GM15510 (cell line): Measurements from ENCODE around the gene KRTAP12-1.

Experiments
- POLR2A ChIP-seq: IDR thresholded peaks from 3 replicates; pipeline ENCODE4 v1.6.1; 2011; ENCODE audit warnings: borderline replicate concordance; ENCODE audit not compliant: insufficient read length; ENCODE audit errors: extremely low read depth

Gene KRTAP12-1

DNA sequence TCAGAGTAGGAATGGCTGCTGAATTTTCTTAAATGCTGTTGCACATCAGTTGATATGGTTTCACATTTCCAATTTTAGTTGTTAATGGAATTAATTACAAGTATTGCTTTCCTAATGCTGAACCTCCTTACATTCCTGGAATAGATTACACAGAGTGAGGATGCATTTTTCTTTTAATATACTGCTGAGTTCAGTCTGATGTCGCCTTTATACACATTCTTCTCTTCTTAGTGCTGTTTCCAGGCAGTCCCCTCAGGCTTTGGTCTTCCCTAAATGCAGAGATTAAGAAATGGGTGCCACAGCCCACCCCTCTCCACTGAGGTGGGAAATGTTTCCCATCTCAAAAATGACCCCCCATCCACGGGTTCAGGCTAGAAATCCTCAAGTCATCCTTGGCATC is 36.1 kb upstream of the KRTAP12-1 start:
- no peak for TF ChIP-seq POLR2A

DNA sequence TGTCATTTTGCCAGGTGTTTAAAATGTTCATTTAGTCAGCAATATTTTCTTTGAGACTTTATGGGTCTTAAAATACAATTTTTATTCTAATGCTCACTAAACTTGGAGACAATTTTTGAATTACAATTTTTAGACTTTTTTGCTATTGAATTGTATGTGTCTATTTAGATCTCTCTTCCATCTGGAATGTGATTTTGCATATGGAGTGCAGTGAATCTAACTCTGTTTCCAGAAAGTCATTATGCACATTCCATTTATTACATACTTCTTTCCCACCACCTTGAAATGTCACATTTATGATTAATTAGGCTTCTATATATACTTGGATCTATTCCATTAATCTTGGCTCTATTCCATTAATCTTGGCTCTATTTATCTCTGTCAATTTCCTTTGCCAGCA is 35.0 kb upstream of the KRTAP12-1 start:
- TF ChIP-seq POLR2A, result no peak

DNA sequence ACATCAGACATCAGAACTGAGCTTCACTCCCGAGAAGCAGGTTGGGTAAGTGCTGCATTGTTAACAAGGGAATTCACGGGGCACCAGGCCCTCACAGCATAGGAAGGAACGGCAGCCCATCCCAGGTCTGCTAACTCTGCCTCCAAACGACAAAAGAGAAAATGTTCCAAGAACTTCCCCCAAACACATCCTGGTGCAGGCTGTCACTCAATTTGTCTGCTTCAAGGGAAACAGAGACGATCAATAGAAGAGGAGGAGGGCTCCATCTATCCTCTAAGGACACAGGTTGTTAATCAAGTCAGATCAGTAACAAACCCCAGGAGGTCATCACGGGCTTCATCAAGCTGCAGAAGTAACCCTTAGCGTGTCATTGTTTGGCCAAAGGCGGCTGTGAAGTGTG is 32.9 kb upstream of the KRTAP12-1 start:
- TF ChIP-seq POLR2A, result no peak

DNA sequence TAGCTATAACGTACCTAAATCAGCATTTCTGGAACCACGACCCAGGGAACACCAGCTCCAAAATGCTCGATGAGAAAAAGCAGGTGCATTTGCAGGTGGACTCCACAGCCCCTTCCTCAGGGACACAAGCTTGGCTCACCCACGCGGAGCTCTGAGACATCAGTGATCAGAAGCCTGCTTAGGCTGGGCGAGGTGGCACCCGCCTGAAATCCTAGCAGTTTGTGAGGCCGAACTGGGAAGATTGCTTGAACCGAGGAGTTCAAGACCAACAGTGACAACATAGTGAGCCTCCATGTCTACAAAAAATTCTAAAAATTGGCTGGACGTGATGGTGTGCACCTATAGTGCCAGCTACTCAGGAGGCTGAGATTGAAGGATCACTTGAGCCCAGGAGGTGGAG is 31.9 kb upstream of the KRTAP12-1 start:
- no peak for TF ChIP-seq POLR2A

DNA sequence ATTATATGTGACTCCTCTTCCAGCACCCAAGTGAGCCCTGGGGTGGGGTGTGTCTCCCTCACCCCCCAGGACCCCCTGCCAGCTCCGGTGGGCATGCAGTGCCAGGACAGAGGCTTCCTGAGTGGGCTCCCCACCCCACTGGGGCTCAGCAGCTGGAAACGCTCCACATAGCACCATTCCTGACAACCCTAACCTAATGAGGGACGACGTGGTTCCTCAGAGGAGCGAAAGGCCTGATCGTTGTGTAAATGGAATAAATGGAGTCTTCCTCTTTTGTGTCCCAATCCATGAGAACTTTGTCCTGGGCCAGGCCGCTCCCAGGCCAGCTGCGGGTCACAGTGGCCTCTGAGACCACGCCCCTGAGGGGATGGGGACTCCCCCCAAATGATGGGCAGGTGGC is 31.2 kb upstream of the KRTAP12-1 start:
- no peak for TF ChIP-seq POLR2A

DNA sequence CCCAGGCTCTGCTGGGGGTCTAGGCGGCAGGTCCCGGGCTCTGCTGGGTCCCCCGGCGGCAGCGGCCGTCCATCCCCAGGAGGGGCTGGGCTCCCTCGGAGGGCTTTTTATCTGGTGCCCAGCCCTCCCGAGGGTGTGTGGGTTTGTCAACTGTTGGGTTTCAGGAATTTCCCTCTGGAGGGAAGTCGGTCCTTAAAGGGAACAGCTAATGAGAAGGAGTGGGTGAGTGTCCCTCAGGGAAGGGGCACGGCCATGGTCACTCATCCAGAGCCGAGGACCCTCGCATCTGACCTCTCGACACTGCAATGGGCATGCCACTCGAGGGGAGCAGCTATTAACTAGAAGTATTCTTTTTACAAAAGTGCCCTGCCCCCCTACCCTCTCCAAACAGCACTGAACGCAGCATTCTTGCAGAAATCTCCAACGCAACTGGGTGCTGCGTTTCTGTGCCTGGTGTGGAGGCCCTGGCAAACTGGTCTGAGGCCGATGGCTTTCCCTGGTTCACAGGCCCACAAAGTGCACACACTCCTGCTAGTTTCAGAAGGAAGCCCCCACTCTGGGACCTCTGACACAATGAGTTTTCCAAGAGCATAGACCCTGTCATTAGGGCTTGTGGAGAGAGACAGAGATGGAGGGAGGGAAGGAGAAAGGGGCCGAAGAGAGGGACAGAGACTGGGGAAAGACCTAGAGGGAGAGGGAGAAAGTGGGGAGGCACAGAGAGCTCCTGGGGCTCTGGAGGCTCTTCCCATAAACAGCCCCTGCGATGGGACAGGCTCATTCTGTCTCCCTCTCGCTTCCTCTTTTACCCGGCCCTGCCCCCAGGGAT is 30.5 kb upstream of the KRTAP12-1 start:
- TF ChIP-seq POLR2A, result no peak

DNA sequence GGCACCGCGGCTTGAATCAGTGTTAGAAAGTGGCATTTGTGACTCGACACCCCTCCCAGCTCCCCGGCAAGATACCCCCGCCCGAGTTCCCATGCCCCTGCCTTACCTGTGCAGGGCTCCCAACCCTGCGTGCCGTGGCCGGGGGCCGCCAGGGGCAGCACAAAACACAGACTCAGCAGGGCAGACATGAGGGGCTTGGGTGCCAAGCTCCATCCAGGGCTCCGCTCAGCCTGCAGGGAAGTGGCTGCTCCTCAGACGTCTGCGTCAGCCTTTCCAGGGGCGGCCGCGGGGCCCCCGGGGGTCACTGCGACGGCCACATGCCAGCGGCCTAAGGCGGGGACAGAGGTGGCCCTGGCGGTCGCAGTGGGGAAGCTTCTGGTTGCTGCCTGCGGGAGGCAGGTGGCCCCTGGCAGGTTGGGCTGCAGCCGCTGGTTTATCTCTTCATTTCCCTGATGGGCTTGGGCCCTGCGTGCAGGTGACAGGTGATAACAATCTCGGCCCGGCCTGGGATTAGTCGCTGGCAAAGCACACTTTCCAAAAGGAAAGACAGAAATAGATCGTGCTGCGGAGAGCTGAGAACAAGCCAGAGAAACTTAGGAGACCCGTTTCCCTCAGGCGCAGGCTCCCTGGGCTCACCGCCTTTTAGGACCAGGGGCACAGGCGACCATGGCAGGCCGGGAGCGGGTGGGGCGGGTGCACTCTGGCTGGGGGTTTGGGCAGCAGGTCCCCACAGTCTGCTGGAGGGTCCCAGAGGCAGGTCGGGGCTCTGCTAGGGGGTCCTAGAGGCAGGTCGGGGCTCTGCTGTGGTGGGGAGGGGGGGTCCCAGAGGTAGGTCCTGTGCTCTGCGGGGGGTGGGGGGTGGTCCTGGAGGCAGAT is 29.6 kb upstream of the KRTAP12-1 start, which contains the start of gene TSPEAR:
Gene TSPEAR (minus strand): TSS at position 246 of the 876 bp plus-strand sequence. CDS start 58 bp downstream, at position 188.
- no peak for TF ChIP-seq POLR2A

DNA sequence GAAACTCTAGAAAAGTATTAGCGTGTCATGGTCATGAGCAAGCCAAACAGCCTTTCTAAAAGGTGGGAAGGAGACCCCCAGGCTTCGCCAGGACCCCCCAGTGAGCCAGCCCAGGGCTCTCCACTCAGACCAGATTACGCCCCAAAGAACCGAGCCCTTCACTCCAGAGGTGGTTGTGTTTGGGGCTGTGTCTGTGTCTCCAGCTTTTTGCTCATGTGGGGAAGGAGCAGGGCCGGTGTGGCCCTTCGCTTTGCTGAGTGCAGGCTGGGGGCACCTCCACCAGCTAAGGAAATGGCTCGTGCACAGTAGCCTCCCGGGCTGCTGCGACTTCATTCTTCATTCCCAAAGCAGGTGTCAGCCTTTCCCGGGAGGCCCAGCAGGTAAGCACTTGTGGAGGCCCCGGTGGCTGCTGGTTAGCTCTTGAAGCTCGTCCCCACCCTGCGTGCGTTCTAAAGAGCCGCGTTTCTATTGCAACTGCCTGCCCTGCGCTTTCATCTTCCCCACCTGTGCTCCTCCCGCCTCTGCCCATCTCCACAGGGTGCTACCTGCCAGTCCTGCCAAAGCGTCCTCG is 28.9 kb upstream of the KRTAP12-1 start:
- TF ChIP-seq POLR2A, result no peak

DNA sequence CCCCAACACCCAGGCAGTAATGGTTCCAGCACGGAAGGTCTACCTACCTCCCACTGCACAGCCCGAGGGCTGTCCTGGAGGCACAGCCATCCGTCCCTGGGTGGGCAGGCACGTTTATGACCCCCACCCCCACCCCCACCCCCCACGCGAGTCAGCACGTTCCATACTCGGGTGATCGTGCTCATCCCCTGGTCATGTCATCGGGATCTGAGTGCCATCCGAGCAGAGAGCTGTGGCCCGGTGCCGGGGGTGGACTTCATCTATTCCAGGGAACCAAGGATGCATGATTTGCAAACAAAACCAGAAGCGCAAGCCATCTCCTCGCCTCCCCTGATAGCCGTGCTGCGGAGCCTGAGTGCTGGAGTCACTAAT is 28.3 kb upstream of the KRTAP12-1 start:
- no peak for TF ChIP-seq POLR2A

DNA sequence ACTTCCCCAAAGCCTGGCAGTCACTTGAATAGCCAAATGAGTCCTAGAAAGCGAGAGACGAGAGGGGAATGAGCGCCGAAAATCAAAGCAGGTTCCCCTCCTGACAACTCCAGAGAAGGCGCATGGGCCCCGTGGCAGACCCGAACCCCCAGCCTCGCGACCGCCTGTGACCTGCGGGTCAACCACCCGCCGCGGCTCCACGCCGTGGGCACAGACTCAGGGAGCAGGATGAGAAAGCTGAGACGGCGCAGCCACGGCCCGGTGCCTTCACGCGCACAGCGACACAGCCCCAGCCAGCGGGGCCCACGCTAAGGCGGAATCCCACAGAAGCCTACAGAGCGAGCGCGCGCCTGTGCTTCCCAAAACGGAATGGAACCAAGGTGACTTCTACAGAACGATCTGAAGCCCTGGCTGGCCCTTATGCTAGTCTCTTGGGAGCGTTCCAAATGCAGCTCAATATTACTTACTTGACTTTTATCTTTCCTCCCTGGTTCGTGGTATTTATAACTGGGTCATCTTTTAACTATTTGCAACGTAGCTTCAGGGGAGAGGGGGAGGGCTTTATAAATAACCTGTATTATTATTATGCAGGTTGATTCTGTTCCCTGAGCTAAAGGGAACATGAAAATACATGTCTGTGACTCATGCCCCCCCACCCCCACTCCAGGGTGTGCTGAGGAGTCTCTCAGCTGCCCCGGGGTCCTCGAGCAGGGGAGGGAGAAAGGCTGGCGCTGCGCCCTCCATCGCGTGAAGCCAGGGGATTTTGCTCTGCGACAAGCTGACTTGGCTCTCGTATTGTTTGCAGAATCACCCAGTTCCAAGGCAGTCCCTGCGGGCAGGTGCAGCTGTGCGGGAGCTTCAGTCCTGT is 27.7 kb upstream of the KRTAP12-1 start:
- TF ChIP-seq POLR2A, result no peak

DNA sequence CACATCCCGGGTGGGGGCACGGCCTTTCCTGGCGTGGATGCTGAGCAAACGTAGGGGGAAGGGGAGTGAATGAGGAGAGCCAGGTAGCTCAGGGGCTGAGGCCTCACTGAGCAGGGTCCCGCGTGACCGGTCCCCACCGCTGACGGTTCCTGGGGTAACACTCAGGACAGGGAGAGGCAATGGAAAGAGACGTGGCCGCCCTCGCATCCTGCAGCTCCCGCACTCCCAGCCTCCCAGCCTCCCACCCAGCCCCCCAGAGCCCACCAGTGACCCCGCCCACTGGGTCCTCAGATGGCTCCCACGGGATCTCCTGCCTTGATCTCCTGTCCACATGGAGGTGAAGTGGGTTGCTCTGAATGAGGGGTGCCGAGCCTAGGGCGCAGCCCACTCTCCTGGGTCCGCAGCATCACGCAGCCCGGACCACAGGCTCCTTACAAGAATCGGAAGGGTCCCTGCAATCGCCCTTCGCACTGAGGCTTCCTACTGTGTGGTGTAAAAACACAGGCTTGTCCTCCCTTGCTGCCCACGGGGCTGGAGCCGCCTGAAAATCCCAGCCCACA is 27.0 kb upstream of the KRTAP12-1 start:
- no peak for TF ChIP-seq POLR2A

DNA sequence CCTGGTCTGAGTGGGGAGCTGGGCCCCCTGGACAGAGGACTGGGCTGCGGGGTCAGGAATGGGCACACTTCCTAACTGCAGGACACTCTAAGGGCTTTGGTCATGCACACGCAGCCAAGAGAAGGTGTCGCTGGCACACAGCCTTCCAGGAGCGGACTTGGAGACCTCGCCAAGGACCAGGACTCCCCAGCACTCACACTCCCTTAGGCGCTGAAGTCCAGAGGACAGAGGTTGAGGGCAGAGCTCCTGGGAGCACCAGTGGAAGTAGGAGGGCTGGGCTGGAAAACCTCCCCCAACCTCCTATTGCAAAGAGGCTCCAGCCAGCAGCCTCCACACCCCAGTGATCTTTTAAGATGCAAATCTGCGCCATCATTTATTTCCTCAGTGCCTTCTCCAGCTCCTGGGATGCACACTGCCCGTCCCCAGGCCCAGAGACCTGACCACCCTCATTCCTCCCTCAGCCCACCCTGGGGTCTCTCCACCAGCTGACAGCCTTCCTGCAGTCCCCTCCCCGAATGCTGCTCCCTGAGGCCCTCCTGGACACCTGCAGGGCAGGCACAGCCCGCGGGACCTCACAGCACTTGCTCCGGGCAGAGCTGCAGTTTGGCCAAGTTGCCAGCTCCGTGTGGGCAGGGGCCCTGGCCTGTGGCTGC is 26.4 kb upstream of the KRTAP12-1 start:
- TF ChIP-seq POLR2A, result no peak

DNA sequence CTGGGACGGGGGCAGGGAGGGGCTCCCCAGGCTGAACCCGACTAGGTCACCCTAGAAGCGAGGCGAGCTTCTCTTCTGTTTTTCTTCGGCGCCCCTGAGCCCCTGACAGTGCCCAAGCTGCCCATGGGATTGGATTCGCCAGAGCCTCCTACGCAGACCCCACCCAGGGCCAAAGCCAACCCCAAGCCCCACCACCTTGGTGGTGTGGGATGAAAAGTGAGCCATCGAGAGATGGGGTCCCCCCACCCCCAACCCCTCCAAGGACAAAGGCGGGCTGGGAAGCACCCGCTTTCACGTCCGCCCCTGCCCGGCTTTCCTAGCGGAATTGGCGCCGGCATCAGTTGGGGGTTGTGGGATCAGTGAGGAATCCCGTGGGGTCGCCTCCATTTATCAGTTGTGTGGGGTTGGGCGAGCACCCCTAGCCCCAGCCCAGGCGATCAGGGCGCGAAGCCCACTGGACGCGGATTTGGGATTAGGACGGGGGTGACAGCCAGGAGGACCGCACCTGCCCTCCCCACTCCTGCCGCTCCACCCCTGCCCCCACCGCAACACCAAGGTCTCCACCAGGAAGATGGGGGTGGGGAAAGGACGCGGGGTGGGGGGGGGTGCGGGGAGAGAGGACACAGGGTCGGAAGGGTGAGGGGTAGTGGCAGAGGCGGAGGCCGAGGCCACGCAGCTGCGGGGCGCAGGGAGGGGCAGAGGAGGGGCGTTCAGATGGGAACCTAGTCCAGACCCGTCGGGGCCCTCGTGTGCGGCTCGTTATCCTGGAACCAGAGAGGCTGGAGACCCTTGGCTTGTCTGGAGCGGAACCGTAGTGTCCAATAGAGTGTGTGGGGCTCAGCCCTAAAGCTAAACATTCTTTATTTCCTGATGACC is 25.0 kb upstream of the KRTAP12-1 start:
- no peak for TF ChIP-seq POLR2A

DNA sequence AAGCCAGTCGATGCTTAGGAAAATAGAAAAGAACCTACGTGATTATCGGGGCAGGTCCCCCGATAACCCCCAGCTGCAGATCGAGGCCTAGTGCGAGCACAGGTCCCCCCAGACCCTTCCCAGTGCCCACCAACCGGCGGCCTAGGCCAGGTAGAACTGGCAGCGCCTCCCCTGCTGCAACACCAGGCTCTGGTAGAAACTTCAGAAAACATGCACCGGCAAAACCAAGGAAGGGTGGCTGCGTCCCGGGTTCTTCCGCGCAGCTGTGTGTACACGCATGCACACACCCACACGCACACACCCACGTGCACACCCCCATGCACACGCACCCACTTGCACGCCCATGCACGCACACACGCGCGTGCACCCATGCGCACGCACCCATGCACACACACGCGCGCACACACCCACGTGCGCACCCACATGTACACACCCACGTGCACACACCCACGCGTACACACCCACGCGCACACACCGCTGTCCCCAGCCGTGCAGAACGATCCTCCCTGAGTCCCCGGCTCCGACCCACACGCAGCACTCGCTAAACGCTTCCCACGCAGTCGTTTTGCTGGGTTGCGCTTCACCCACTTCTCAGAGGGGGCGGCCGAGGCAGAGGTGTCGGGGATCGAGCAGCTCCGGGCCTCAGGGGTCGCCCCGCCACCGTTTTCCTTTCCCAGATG is 24.2 kb upstream of the KRTAP12-1 start:
- no peak for TF ChIP-seq POLR2A
